ENCODE measurements around the gene RTN4R. TPM values are rescaled to one million over a fixed set of nuclear protein-coding genes. Genes with fewer than 3 reads are reported as not detected.
"Not testable (repeated sequence)": the region's sequence is repeated elsewhere in the genome, so short reads cannot be mapped to it uniquely, and the experiment has no call there.

The RTN4R gene
- 0.64 TPM for polyA plus RNA-seq (2013, experiment 1 of 2; ENCODE audit: insufficient read length)
- polyA plus RNA-seq (2013, experiment 2 of 2; ENCODE audit: insufficient read length), result 1.1 TPM

DNA sequence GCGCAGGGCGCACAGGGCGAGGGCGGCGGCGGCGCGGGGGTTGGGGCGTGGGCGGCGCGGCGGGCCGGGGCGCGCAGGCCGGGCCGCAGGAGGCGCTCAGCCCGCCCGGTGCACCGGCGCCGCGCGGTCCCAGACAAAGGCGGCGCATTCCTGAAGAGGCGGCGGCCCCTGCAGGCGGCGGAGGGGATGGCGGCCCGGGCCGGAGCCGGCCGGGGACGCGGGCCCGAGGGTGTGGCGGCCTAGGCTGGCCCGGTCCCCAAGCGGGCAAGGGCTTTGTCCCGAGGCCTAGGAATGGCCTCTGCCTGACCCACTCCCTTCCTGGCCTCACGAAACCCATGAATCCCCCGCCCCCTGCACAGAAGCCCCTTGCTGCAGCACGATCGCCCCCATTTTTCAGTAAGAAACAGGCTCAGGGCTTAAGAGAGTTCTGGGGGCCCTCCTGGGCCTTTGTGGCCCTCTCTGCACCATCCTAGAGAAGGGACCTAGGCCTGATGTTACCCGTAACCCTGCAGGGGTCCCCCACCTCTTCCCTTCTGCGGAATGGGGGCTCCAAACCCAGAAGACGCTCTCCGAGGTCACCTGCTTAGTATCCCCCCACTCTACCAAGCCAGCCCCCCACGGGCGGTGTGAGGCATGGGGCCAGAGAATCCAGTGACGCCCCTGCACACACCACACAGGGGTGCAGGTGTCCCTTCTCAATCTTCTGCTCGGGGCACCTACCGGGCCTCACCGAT lies at the start of gene RTN4R:
TSS of gene RTN4R (minus strand) at position 40 of the 734 bp plus-strand sequence. CDS start 226 bp downstream, outside the sequence.
- peak; percentile 58 for DNase-seq

DNA sequence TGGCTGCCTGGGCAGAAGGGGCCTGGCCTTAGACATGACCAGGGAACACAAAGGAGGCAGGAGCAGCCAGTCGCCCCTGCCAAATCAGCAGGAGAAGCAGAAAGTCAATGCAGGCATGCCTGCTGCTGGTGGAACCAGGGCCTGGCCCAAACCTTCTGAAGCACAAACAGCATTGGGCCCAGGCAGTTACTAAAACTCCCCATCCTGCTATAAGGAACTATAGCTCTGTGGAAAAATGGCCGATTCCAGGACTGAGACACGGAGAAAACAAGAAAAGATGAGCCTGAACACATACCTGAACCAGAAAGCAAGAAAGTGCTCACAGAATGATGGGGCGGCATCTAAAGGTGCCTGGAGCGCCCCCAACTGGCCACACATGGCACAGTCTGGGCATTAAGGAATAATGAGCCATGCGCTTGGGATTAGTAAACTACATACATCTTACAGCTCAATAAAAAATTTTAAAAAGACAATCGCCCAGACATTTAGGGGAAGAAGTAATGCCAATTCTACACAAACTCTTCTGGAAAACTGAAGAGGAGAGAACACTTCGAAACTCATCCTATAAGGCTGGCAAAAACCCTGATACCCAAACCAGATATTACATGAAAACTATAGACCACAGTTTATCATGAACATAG lies 49.4 kb upstream of the RTN4R start:
- not testable (repeated sequence) for DNase-seq

GRCh38 chr22:20316844-20317401 lies 48.8 kb upstream of the RTN4R start:
- DNase-seq, result no peak

DNA sequence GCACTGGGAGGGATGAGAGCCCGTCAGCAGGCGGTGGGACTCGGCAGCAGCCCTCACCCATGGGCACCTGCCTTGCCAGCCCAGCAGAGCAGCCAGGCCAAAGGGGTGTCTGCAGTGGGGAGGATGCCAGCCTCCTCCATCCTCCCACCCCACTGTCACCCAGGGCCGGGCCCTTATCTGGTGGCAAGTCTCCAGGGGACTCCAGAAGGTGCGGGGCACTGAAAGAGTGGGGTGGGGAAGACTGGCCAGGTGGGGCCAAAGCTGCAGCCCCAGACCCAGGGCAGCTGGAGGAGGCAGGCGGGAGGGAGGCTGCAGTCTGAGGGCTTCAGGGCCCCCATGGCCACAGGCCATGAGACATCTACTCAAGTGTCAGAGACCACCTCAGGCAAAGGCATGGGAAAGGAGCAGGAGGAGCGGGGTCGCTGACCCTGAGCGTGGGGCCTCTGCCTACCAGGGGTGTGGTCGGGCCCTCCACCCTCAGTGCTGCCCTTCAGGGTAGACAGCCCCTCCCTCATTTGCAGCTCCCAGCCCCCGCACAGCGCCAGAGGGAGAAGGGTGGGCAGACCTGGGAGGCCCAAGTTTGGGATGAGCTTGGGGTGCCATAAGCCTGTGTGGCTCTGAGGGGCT lies 48.2 kb upstream of the RTN4R start:
- no peak for DNase-seq

- DNase-seq, result no peak
Measured at GRCh38 chr22:20315337-20316216, 47.5 kb upstream of the RTN4R start.

GRCh38 chr22:20314741-20315336 lies 46.7 kb upstream of the RTN4R start:
- not testable (repeated sequence) for DNase-seq

DNA sequence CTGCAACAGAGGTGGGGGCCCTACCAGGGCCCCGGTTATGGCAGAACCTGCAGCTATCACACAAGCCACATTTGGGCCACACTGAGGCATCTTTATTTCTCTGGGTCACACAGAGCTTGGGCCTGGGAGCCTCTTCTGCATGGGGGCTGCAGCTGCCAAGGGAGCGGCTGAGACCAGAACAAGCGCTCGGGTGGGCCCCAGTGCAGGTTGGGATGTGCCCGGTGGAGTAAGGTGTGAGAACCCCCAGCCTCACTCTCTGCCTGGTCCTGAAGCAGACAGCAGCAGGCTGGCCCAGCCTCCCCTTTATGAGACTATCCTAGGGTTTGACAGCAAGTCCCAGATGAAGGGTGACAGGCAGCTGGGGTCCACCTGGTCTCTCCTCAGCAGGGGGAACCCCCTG lies 46.1 kb upstream of the RTN4R start:
- DNase-seq, result not testable (repeated sequence)

GRCh38 chr22:20313306-20314077 lies 45.4 kb upstream of the RTN4R start:
- DNase-seq, result not testable (repeated sequence)

DNA sequence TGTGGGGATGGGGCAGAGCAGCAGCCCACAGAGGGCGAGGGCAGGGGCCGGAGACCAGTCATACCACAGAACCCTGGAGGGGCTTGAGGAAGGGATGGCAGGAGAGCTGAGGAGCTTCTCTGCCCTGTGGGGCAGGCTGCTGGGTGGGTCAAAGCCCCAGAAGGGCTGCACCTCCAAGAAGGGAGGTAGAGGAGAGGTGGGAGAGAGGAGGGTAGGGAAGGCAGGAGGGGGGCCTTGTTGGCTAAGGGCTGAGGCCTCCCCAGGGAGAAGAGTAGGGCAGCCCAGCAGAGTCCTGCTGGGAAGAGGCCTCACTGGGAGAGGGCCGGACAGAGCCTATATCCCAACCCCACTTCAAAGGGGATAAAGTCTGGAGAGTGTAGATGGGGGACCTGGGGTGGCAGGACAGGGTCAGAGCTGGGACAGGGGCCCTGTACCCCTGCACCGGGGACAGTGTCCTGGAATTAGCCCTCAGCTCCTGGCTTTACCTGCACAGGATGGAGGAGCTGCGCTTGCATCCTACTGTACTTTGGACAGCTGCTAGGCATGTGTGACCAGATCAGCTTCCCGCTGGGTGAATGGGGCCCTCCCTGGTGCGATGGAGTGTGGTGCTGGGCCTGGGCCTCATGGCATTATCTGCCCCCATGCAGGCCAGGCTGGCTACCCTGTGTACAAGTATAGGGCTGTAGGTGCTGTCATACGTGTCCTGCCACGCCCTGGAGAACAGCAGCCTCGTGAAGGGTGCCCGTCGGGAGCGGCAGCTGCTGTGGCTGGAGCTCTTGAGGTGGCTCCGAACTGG lies 44.5 kb upstream of the RTN4R start:
- no peak for DNase-seq

GRCh38 chr22:20311249-20312062 lies 43.3 kb upstream of the RTN4R start:
- not testable (repeated sequence) for DNase-seq

GRCh38 chr22:20310773-20311172 lies 42.7 kb upstream of the RTN4R start:
- not testable (repeated sequence) for DNase-seq

DNA sequence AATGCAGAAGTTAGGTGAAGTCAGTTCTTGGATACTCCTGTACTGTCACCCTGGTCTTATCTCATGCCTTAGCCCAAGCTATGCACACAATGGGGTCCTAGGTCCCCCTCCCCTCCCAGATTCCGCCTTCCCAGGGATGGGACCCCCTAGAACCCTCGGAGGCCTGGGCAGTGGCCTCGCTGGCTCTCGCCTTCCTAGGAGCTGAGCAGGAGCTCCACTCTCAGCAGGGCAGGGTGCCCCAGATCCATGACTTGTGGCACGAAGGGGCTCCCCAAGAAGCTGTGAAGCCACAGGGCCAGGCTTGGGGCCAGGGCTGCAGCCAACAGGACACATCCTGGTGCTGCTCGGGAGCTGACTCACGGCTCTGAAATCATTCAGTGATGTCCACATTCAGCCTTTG lies 42.1 kb upstream of the RTN4R start:
- not testable (repeated sequence) for DNase-seq

GRCh38 chr22:20308806-20309650 lies 40.9 kb upstream of the RTN4R start:
- DNase-seq, result not testable (repeated sequence)

GRCh38 chr22:20307448-20308447 lies 39.6 kb upstream of the RTN4R start:
- not testable (repeated sequence) for DNase-seq

GRCh38 chr22:20306646-20307447 lies 38.7 kb upstream of the RTN4R start:
- not testable (repeated sequence) for DNase-seq

Data from fibroblast of skin of scalp (primary cell).